HG03354 (cell line): ENCODE results near the gene PDE8B.

ENCODE experiments used
- ATAC-seq: cut with Tn5 transposase; IDR thresholded peaks from one replicate; pipeline ENCODE4 v1.9.1; 2021; ENCODE audit warnings: mild to moderate bottlenecking; ENCODE audit not compliant: unreplicated experiment, poor library complexity, severe bottlenecking

The PDE8B gene

DNA sequence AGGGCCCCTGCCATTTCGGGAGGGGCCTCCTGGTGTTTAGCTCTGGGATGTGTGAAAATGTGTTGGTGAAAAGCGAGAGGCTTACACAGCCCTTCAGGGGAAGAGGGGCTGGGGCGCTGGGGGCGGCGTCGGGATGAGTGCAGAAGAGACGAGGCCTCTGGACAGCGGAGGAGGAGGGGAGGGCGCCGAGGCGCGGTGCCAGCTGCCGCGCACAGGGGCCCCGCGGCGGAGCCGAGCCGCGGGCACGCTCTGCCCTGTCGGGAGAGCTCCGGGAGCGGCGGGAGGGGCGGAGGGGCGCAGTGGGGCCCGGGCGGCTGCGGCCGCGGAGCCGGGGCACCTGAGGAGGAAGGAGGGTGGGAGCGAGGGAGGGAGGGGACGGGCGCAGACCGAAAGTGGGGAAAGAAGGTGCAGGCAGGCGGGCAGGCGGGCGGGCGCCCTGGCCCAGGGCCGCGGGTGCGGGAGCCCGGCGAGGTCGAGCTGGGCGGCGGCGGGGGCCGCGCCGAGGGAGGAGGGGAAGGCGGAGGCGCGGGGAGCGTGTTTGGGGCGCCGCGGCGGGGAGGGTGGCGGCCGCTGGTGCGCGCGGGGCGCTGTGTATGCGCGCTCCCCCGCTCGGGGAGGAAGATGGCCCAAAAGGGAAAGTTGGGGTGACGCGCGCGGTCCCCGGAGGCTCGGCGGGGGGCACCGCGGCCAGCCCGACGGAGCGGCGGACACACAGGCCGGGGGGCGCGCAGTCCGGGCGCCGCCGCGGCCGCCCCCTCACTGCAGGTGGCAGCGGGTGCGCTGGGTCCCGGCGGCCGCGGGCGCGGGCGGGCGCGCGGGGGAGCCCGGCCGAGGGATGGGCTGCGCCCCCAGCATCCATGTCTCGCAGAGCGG, at the start of gene PDE8B:
TSS of gene PDE8B (plus strand) at position 590 of the 873 bp plus-strand sequence. CDS start at position 836, 246 bp downstream.
- ATAC-seq = no peak

DNA sequence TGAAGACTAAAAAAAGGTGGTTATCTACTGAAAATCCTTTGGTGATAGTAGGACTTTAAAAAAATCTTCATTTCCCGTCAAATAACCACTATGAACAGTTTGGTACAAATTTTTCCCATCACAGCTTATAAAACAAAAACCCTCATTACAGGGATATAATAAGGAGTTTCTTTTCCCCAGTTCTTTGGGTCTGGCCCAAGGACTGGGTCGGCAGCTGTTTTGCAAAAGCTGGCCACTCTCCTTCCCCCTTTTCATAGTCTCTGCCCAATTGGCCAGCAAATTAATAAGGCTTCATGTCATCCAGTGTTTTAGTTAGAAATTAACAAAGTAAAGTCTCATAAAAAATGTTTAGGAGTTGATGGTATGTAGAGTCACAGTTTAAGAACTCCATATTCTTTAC, 47.0 kb upstream of the PDE8B start:
- ATAC-seq = no peak

DNA sequence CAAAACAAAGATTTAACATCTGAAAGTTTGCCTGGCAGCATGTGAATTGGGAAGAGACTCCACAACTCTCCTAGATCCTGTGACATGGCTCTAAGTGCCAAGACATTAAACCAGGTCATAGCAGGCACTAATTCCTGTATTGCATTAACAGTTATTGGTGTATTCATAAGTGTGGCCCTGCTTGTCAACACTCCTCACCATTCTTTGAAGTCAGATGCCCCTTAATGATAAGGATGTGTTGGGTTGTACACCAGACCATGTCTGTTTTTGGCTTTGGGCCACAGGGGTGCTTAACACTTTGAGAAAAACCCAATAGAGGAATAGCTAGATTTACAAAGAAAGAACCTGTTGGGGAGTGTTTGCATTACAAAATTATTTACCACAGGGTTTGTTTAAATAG, 43.4 kb upstream of the PDE8B start:
- ATAC-seq = no peak

GRCh38 chr5:77167695-77168121, 42.8 kb upstream of the PDE8B start:
- no peak for ATAC-seq

- ATAC-seq = no peak
Measured at GRCh38 chr5:77168161-77168878, 42.2 kb upstream of the PDE8B start.

GRCh38 chr5:77168879-77169244, 41.6 kb upstream of the PDE8B start:
- ATAC-seq = no peak

DNA sequence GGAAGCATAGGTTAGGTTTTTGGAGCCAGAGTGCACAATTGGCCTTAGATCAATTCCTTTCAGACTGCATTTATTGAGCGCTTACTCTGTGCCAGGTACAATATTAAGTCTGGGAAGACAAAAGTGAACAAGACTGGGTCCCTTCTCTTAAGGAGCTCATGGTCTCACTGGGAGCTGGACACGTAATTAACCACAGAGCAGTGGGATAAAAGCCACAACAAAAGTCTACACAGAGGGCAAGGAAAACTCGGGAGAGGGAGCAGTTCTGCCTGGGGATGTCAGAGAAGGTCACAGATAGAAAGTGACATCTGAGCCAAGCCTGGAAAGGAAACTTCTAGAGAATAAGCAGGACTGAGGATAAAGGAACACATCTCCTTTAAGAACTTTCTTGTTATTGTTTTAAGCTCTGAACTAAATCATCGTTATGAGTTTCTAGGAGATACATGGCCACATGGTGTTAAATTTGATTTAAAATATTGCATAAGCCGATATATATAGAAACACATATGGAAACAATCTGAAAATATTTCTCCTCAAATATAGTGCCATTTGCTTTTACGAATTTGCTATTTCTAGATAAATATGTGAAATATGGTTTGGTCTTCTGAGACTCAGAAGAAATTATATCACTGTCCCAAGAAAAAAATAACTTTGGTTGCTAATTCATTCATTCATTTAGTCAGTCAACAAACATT, 40.1 kb upstream of the PDE8B start:
- ATAC-seq = no peak

DNA sequence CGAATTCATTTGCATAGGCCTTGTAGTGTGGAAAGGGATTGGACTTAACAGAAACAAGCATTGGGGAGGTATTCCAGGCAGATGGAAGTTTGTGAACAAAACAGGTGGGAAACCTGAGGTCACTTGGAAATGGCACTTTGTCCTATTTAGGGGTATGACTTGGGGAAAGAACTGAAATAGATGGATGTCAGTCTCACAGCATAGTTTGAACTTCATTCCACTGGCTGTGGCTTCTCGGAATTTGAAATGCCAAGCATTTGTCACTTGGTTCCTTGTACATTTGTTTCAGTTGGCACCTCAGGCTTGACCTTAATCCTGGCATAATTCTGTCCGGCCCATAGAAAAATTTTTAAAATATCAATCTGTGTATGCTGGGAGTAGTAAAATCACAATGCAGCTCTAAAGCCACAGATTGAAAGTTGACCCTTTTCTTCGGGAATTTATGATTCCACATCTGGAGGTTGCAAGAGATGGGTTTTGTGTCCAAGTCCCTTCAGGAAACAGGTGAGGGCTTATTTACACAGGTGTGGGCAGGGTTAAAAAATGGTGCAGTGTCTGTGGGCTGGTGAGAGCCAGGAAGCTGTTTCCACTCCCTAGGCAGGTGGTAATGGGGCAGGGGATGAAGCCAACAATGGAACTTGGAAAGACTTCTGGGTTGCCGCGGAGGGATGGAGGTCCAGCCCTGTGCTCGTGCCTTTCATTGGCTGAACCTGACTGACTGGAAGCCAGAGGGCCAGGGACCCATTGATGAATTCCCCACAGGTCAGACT, 39.2 kb upstream of the PDE8B start:
- no peak for ATAC-seq

GRCh38 chr5:77172713-77173328, 37.7 kb upstream of the PDE8B start:
- no peak for ATAC-seq

- no peak for ATAC-seq
Measured at GRCh38 chr5:77174526-77174925, 36.0 kb upstream of the PDE8B start.

DNA sequence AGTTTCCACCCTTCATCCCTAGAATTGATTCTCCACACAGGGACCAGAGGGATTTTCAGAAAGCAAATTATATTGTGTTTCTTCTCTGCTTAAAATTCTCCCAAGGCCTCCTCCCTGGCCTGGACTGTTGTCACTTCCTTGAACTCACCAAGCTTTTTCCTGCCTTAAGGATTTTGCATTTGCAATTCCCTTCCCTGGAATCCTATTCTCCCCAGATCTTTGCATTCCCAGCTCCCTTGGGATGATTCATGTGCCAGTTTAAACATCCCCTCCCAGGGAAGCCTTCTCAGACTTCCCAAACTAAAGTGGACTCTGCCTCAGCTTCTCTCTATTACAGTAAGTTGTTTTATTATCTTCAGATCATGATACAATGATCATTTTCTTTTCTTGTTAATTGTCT, 35.2 kb upstream of the PDE8B start:
- no peak for ATAC-seq

- no peak for ATAC-seq
Measured at GRCh38 chr5:77176429-77176828, 34.1 kb upstream of the PDE8B start.

DNA sequence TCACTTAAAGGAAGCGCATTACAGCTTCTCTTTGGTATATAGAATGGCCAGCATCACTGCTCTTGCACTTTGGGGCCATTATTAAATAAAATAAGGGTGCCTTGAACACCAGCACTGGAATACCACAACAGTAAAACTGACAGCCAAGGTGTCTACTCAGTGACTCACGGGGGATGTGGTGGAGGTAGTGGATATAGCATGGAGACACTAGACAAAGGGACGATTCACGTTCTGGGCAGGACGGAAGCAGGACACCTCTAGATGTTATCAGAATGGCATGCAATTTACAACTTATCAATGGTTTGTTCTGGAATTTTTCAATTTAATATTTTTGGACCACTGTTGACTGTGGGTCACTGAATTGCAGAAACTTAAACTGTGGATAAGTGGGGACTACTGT, 32.9 kb upstream of the PDE8B start:
- ATAC-seq = no peak

GRCh38 chr5:77180167-77181081, 30.1 kb upstream of the PDE8B start:
- ATAC-seq = no peak

GRCh38 chr5:77181173-77181572, 29.3 kb upstream of the PDE8B start:
- no peak for ATAC-seq

- no peak for ATAC-seq
Measured at GRCh38 chr5:77181596-77182304, 28.7 kb upstream of the PDE8B start.

- ATAC-seq = no peak
Measured at GRCh38 chr5:77182367-77182766, 28.1 kb upstream of the PDE8B start.
